Measurements from ENCODE around the gene SEC22B. TPM values are rescaled to one million over a fixed set of nuclear protein-coding genes. Genes with fewer than 3 reads are reported as not detected.
"Not testable (repeated sequence)": the region's sequence is repeated elsewhere in the genome, so short reads cannot be mapped to it uniquely, and the experiment has no call there.

Gene SEC22B
- polyA plus RNA-seq, 1 of the 3 experiments (the other 2 are of a cell fraction) = 15.2 TPM

DNA sequence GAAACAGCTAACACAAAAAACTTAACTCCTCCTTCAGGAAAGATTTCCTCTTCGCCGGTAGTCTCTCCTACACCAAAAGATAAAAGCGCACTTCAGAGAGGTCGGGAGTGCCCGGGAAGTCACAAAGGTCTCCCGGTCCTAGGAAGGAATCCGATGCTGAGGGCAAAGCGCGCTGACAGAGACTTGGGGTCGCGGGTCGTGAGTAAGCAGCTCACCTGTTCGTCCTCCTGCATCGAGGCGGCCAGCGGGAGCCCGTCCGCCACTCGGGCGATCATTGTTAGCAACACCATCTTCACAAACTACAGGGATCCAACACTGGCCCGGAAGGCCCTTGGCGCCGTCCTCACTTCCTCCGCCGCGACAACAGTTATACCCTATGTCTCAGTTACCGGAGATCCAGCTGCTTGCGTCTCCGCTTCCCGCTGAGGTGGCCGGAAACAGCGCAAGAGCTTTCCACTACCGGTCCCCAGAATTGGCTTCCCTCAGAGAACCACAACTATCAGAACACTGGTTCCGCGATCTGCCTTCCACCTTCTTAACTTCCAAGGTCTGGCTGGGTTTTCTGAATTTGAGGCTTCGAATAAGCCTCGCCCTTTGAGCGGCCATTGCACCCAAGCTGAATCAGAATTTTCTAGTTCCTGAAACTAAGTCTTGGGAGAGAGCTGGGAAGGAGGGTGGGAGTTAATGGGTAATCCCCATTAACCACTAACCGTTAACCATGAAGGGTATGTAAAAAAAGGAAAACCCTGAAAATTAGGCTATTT, at the start of gene SEC22B (continued):
- TF ChIP-seq FOXM1 (IDR thresholded peaks at IDR 0.05; ENCODE audit: low read depth) (no peak), SIN3A (IDR thresholded peaks at IDR 0.05; ENCODE audit: borderline replicate concordance, low read depth, low read length) (peak; percentile 89; the same call in 1 of the 2 replicates), EZH2phosphoT487 (IDR thresholded peaks at IDR 0.05; ENCODE audit: borderline replicate concordance, low read depth) (no peak)
- TF ChIP-seq, protein P1, sequence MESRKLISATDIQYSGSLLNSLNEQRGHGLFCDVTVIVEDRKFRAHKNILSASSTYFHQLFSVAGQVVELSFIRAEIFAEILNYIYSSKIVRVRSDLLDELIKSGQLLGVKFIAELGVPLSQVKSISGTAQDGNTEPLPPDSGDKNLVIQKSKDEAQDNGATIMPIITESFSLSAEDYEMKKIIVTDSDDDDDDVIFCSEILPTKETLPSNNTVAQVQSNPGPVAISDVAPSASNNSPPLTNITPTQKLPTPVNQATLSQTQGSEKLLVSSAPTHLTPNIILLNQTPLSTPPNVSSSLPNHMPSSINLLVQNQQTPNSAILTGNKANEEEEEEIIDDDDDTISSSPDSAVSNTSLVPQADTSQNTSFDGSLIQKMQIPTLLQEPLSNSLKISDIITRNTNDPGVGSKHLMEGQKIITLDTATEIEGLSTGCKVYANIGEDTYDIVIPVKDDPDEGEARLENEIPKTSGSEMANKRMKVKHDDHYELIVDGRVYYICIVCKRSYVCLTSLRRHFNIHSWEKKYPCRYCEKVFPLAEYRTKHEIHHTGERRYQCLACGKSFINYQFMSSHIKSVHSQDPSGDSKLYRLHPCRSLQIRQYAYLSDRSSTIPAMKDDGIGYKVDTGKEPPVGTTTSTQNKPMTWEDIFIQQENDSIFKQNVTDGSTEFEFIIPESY (IDR thresholded peaks at IDR 0.05; ENCODE audit: borderline replicate concordance, low read depth) = 0 out of 2 replicates have a peak, but pooled peaks have one; percentile 10
- TF ChIP-seq, protein P2, sequence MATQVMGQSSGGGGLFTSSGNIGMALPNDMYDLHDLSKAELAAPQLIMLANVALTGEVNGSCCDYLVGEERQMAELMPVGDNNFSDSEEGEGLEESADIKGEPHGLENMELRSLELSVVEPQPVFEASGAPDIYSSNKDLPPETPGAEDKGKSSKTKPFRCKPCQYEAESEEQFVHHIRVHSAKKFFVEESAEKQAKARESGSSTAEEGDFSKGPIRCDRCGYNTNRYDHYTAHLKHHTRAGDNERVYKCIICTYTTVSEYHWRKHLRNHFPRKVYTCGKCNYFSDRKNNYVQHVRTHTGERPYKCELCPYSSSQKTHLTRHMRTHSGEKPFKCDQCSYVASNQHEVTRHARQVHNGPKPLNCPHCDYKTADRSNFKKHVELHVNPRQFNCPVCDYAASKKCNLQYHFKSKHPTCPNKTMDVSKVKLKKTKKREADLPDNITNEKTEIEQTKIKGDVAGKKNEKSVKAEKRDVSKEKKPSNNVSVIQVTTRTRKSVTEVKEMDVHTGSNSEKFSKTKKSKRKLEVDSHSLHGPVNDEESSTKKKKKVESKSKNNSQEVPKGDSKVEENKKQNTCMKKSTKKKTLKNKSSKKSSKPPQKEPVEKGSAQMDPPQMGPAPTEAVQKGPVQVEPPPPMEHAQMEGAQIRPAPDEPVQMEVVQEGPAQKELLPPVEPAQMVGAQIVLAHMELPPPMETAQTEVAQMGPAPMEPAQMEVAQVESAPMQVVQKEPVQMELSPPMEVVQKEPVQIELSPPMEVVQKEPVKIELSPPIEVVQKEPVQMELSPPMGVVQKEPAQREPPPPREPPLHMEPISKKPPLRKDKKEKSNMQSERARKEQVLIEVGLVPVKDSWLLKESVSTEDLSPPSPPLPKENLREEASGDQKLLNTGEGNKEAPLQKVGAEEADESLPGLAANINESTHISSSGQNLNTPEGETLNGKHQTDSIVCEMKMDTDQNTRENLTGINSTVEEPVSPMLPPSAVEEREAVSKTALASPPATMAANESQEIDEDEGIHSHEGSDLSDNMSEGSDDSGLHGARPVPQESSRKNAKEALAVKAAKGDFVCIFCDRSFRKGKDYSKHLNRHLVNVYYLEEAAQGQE (IDR thresholded peaks at IDR 0.05; ENCODE audit: low read depth, low read length) = peak; percentile 63; the same call in 1 of the 2 replicates

DNA sequence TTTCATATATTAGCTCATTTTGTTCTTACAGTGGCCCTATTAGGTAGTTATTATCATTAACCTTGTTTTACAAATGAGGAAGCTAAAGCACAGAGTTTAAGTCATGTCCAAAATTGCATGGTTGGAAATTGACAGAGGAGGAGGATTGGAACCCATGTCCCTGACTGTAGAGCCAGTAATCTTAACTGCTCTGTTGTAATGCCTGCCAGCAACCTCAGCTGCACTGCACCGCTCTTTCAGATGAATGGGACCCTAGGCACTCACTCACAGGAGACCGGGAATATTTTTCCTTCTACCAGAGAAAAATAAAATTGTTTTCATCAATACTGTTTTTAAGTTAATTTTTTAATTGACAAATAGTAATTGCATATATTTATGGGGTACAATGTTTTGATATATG, 41.6 kb upstream of the SEC22B start:
- CTCF ChIA-PET; H3K4me2 ChIP-seq; POLR2A ChIA-PET; H4K20me1 ChIP-seq (ENCODE audit: insufficient read depth); H3K36me3 ChIP-seq (replicated peaks in 1 of 2; ENCODE audit: control insufficient read depth in 1 of 2, insufficient read depth in 2 of 2, low read length in 1 of 2); H3K4me3 ChIP-seq (ENCODE audit: low read depth in 2 of 2, low read length in 1 of 2); H3K27ac ChIP-seq (ENCODE audit: low read depth in 2 of 2, low read length in 1 of 2); H3K9ac ChIP-seq; H3K9me2 ChIP-seq; H3K27me3 ChIP-seq (ENCODE audit: insufficient read depth); DNase-seq; H3K4me1 ChIP-seq (ENCODE audit: control insufficient read depth in 1 of 2, insufficient read depth in 2 of 2, low read depth in 1 of 2, low read length in 1 of 2); H2AFZ ChIP-seq (ENCODE audit: low read depth); H3F3A ChIP-seq (replicated peaks; ENCODE audit: insufficient read depth); H3K9me3 ChIP-seq; H3K79me2 ChIP-seq (ENCODE audit: insufficient read depth): not testable (repeated sequence)
- WGBS (ENCODE audit: low lambda C conversion rate) = 95% methylated on average over 2 of the region's 2 CpGs

DNA sequence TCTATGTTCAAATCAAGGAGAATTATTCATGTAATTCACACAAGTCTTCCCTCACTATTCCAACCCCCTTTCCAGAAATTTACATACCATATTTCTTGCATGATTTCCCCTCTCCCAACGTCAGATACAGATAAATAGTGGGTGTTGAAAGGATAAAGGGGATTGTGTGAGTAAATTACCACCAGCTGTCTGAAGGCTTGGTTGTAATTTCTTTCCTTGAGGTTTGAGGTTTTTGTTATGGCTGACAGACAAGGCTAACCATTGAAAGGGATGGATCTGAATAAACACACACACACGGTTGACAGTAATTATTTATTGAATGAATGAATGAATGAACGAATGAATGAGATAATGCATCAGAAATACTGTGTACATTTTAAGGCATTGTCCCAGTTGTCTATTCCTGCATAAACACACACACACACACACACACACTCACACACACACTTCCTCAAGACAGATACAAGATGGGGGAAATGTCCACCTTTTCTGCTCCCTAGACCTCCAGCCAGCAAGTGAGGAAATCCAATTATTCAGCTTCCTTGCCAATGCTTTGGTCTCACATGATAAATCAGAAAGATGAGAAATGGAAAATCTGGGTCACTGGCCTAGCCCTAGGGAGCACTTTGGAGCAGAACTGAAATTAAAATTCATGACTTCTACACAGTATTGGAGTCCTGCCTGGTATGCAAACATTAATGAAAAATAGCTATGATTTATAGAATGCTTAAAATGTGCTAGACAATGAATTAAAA, 41.0 kb upstream of the SEC22B start:
- H2AFZ ChIP-seq (ENCODE audit: low read depth); H3K4me2 ChIP-seq; H3K27ac ChIP-seq (ENCODE audit: low read depth in 2 of 2, low read length in 1 of 2); H3K27me3 ChIP-seq (ENCODE audit: insufficient read depth); H3K4me1 ChIP-seq (ENCODE audit: control insufficient read depth in 1 of 2, insufficient read depth in 2 of 2, low read depth in 1 of 2, low read length in 1 of 2); DNase-seq; H3K36me3 ChIP-seq (replicated peaks in 1 of 2; ENCODE audit: control insufficient read depth in 1 of 2, insufficient read depth in 2 of 2, low read length in 1 of 2); H3K4me3 ChIP-seq (ENCODE audit: low read depth in 2 of 2, low read length in 1 of 2); H3F3A ChIP-seq (replicated peaks; ENCODE audit: insufficient read depth); CTCF ChIA-PET; POLR2A ChIA-PET; H3K9me2 ChIP-seq; H3K9ac ChIP-seq; H3K9me3 ChIP-seq; H4K20me1 ChIP-seq (ENCODE audit: insufficient read depth); H3K79me2 ChIP-seq (ENCODE audit: insufficient read depth): not testable (repeated sequence)
- WGBS (ENCODE audit: low lambda C conversion rate) = 41% methylated on average over 2 of the region's 3 CpGs

GRCh38 chr1:120213606-120214005, 37.3 kb upstream of the SEC22B start:
- H3K9me2 ChIP-seq; H3K4me1 ChIP-seq (ENCODE audit: control insufficient read depth in 1 of 2, insufficient read depth in 2 of 2, low read depth in 1 of 2, low read length in 1 of 2); DNase-seq; H3K36me3 ChIP-seq (replicated peaks in 1 of 2; ENCODE audit: control insufficient read depth in 1 of 2, insufficient read depth in 2 of 2, low read length in 1 of 2); H3K4me2 ChIP-seq; CTCF ChIA-PET; H3K9ac ChIP-seq; POLR2A ChIA-PET; H3K27ac ChIP-seq (ENCODE audit: low read depth in 2 of 2, low read length in 1 of 2); H3F3A ChIP-seq (replicated peaks; ENCODE audit: insufficient read depth); H3K27me3 ChIP-seq (ENCODE audit: insufficient read depth); H3K4me3 ChIP-seq (ENCODE audit: low read depth in 2 of 2, low read length in 1 of 2); H3K79me2 ChIP-seq (ENCODE audit: insufficient read depth); H3K9me3 ChIP-seq; H4K20me1 ChIP-seq (ENCODE audit: insufficient read depth); H2AFZ ChIP-seq (ENCODE audit: low read depth): not testable (repeated sequence)
- no CpG with 5 or more reads among the region's 2 CpGs for WGBS (ENCODE audit: low lambda C conversion rate)

- H3K4me2 ChIP-seq; H3K79me2 ChIP-seq (ENCODE audit: insufficient read depth); H3K9ac ChIP-seq; H4K20me1 ChIP-seq (ENCODE audit: insufficient read depth); H3K27ac ChIP-seq (ENCODE audit: low read depth in 2 of 2, low read length in 1 of 2); H3K9me2 ChIP-seq; DNase-seq; H3K4me3 ChIP-seq (ENCODE audit: low read depth in 2 of 2, low read length in 1 of 2); H3K9me3 ChIP-seq; H3K36me3 ChIP-seq (replicated peaks in 1 of 2; ENCODE audit: control insufficient read depth in 1 of 2, insufficient read depth in 2 of 2, low read length in 1 of 2); H2AFZ ChIP-seq (ENCODE audit: low read depth); H3K4me1 ChIP-seq (ENCODE audit: control insufficient read depth in 1 of 2, insufficient read depth in 2 of 2, low read depth in 1 of 2, low read length in 1 of 2); CTCF ChIA-PET; H3K27me3 ChIP-seq (ENCODE audit: insufficient read depth); H3F3A ChIP-seq (replicated peaks; ENCODE audit: insufficient read depth); POLR2A ChIA-PET: not testable (repeated sequence)
- WGBS (ENCODE audit: low lambda C conversion rate) = no CpG with 5 or more reads among the region's 6 CpGs
Observed at GRCh38 chr1:120210754-120211153, 34.4 kb upstream of the SEC22B start.
